Liver (tissue), 9 donors: ENCODE data around the gene COMMD1. TPM values are rescaled to one million over a fixed set of nuclear protein-coding genes. Genes with fewer than 3 reads are reported as not detected.

ENCODE experiments used
- DNase-seq: peaks from one replicate; pipeline ENCODE4 v3.0.0-alpha.2; 2017; ENCODE audit warnings: low spot score
- H3K27ac ChIP-seq, 2 donors: one replicate each; pipeline ENCODE4 v1.7.0; 2013; ENCODE audit warnings: inconsistent platforms in 2 of 2, low read length in 2 of 2, control low read depth in 1 of 2, low read depth in 1 of 2, mild to moderate bottlenecking in 1 of 2
- H3K27me3 ChIP-seq, 4 donors: one replicate each; pipeline versions ENCODE4 v1.6.1 to v1.7.0; 2013; ENCODE audit warnings: low read length in 3 of 4, inconsistent platforms in 1 of 4, mild to moderate bottlenecking in 1 of 4, moderate library complexity in 1 of 4; ENCODE audit not compliant: control insufficient read depth in 4 of 4, insufficient read depth in 4 of 4
- H3K36me3 ChIP-seq, 4 donors: one replicate each; pipeline versions ENCODE4 v1.6.1 to v1.7.0; 2013; ENCODE audit warnings: low read length in 3 of 4, mild to moderate bottlenecking in 3 of 4, low read depth in 1 of 4, moderate library complexity in 1 of 4; ENCODE audit not compliant: control insufficient read depth in 4 of 4, insufficient read depth in 3 of 4
- H3K4me1 ChIP-seq, 4 donors: one replicate each; pipeline versions ENCODE4 v1.6.1 to v1.7.0; 2013; ENCODE audit warnings: low read length in 3 of 4, mild to moderate bottlenecking in 3 of 4, moderate library complexity in 1 of 4; ENCODE audit not compliant: control insufficient read depth in 4 of 4, insufficient read depth in 4 of 4
- H3K4me3 ChIP-seq, 3 donors: one replicate each; pipeline versions ENCODE4 v1.6.1 to v1.7.0; 2013; ENCODE audit warnings: low read length in 3 of 3, control low read depth in 1 of 3, low read depth in 1 of 3, mild to moderate bottlenecking in 1 of 3
- H3K9ac ChIP-seq, 2 donors: one replicate each; pipeline ENCODE4 v1.7.0; 2013; ENCODE audit warnings: low read length in 2 of 2, mild to moderate bottlenecking in 2 of 2, moderate library complexity in 2 of 2, control low read depth in 1 of 2, low read depth in 1 of 2
- H3K9me3 ChIP-seq, 4 donors: one replicate each; pipeline versions ENCODE4 v1.6.1 to v1.7.0; 2013; ENCODE audit warnings: low read length in 3 of 4; ENCODE audit not compliant: control insufficient read depth in 4 of 4
- CTCF ChIP-seq: fragments of 150-350 bp; IDR thresholded peaks from 2 replicates; pipeline ENCODE4 v1.5.1; 2017; ENCODE audit warnings: improper control_type of control experiment, low read depth, low read length; ENCODE audit not compliant: missing input control
- EGR1 ChIP-seq, 2 donors: IDR thresholded peaks; 2 replicates each; pipeline ENCODE4 v1.6.1; 2016 to 2018; ENCODE audit warnings: antibody characterized with exemption in 2 of 2, low read depth in 2 of 2
- FOXA1 ChIP-seq: IDR thresholded peaks from 2 replicates; pipeline ENCODE4 v1.6.1; 2016; ENCODE audit warnings: antibody characterized with exemption
- FOXA2 ChIP-seq: IDR thresholded peaks from 2 replicates; pipeline ENCODE4 v1.6.1; 2016; ENCODE audit warnings: antibody characterized with exemption
- GABPA ChIP-seq, 2 donors: IDR thresholded peaks in 1 of 2; conservative IDR thresholded peaks in 1 of 2; 2 replicates each; pipeline ENCODE4 v1.6.1; 2016; ENCODE audit warnings: antibody characterized with exemption in 2 of 2, mild to moderate bottlenecking in 1 of 2, moderate library complexity in 1 of 2
- HNF4A ChIP-seq, 2 donors: conservative IDR thresholded peaks; 2 replicates each; pipeline ENCODE4 v1.6.1; 2016; ENCODE audit warnings: antibody characterized with exemption in 2 of 2, mild to moderate bottlenecking in 2 of 2
- JUND ChIP-seq, 2 donors: IDR thresholded peaks; 2 replicates each; pipeline ENCODE4 v1.6.1; 2016; ENCODE audit warnings: antibody characterized with exemption in 2 of 2
- NR2F2 ChIP-seq: IDR thresholded peaks from 2 replicates; pipeline ENCODE4 v1.6.1; 2016; ENCODE audit warnings: antibody characterized with exemption
- RAD21 ChIP-seq, 2 donors: IDR thresholded peaks; 2 replicates each; pipeline ENCODE4 v1.6.1; 2016; ENCODE audit warnings: antibody characterized with exemption in 2 of 2, mild to moderate bottlenecking in 2 of 2
- RXRA ChIP-seq, 2 donors: IDR thresholded peaks; 2 replicates each; pipeline ENCODE4 v1.6.1; 2017 to 2018; ENCODE audit warnings: antibody characterized with exemption in 2 of 2, mild to moderate bottlenecking in 1 of 2
- SP1 ChIP-seq: IDR thresholded peaks from 2 replicates; pipeline ENCODE4 v1.6.1; 2018; ENCODE audit warnings: antibody characterized with exemption, mild to moderate bottlenecking
- TAF1 ChIP-seq: conservative IDR thresholded peaks from 2 replicates; pipeline ENCODE4 v1.6.1; 2016; ENCODE audit warnings: antibody characterized with exemption, mild to moderate bottlenecking
- YY1 ChIP-seq: IDR thresholded peaks from 2 replicates; pipeline ENCODE4 v1.6.1; 2016; ENCODE audit warnings: antibody characterized with exemption, mild to moderate bottlenecking
- ZBTB33 ChIP-seq: IDR thresholded peaks from 2 replicates; pipeline ENCODE4 v1.6.1; 2016; ENCODE audit warnings: antibody characterized with exemption
- WGBS: extraction: QIAGEN DNeasy Blood & Tissue Kit; methylation state at CpG from one replicate; pipeline ENCODE4 v1.1.7; 2013; 5-methylcytosine and 5-hydroxymethylcytosine counted together
- polyA plus RNA-seq, 2 donors: library from polyadenylated mRNA; stranded (reverse) in 1 of 2; unstranded in 1 of 2; fragments of 200-250 nt in 1 of 2; fragments of >200 nt in 1 of 2; fragmentation: Nextera tagmentation in 1 of 2; extraction: Ambion mirVana in 1 of 2; gene quantifications; one replicate each; pipeline versions ENCODE4 v1.2.1 to v1.2.3, GENCODE V29; 2013 to 2015
- total RNA-seq, 2 donors: library from RNA; depleted of rRNA; stranded (reverse); fragments of >200 nt; gene quantifications; one replicate each; pipeline ENCODE4 v1.2.3, GENCODE V29; 2014
- TF ChIP-seq, protein P1 (sequence below): IDR thresholded peaks from 2 replicates; pipeline ENCODE4 v1.6.1; 2016; ENCODE audit warnings: antibody characterized with exemption, mild to moderate bottlenecking
- TF ChIP-seq, protein P2 (sequence below): IDR thresholded peaks from 2 replicates; pipeline ENCODE4 v1.6.1; 2016; ENCODE audit warnings: antibody characterized with exemption
- TF ChIP-seq, protein P3 (sequence below): IDR thresholded peaks from 2 replicates; pipeline ENCODE4 v1.6.1; 2016; ENCODE audit warnings: antibody characterized with exemption
- donor health status: healthy.
- donor health status: healthy.
- donor health status: healthy.
- donor health status: healthy.
- donor health status: healthy.

The COMMD1 gene
- total and polyA plus RNA-seq, 4 donors: 17.4 to 47.9 (median 20.7) TPM

DNA sequence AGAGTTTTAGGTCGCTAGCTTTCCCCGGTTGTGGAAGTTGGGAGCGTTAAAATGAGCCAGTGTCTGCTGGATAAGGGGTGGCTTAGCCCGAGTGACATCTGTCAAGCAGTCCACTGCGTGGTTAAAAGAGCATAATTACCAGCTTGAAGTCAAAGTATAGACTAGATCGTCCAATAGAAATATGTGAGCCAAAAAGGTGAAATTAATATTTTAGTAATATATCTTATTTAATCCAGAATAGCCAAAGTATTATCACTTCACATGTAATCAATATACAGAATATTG is 654 bp downstream of the COMMD1 start:
- no peak overlapping the region for H3K27ac ChIP-seq

DNA sequence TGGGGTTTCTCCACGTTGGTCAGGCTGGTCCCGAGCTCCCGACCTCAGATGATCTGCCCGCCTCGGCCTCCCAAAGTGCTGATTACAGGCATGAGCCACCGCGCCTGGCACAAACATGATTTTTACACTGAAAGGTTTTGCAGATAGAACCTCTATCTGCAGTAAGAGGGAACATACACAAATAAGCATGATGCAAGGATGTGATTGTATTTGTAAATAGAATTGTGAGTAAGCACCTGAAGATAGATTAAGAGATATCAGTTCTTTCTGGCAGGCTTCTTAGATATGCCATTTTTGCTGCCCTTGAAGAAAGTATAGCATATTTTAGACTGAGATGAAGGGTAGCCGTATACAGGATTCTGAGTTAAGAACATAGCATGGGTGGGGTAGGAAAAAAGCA is 3.6 kb downstream of the COMMD1 start:
- TF ChIP-seq GABPA (IDR thresholded peaks at IDR 0.05 in 1 of 2, conservative IDR thresholded peaks at IDR 0.05 in 1 of 2) (no peak), ZBTB33 (no peak), YY1 (no peak), FOXA2 (no peak), EGR1 (IDR thresholded peaks at IDR 0.05; ENCODE audit: low read depth in 2 of 2) (no peak), CTCF (no peak), JUND (IDR thresholded peaks at IDR 0.05) (no peak)
- TF ChIP-seq, protein P1, sequence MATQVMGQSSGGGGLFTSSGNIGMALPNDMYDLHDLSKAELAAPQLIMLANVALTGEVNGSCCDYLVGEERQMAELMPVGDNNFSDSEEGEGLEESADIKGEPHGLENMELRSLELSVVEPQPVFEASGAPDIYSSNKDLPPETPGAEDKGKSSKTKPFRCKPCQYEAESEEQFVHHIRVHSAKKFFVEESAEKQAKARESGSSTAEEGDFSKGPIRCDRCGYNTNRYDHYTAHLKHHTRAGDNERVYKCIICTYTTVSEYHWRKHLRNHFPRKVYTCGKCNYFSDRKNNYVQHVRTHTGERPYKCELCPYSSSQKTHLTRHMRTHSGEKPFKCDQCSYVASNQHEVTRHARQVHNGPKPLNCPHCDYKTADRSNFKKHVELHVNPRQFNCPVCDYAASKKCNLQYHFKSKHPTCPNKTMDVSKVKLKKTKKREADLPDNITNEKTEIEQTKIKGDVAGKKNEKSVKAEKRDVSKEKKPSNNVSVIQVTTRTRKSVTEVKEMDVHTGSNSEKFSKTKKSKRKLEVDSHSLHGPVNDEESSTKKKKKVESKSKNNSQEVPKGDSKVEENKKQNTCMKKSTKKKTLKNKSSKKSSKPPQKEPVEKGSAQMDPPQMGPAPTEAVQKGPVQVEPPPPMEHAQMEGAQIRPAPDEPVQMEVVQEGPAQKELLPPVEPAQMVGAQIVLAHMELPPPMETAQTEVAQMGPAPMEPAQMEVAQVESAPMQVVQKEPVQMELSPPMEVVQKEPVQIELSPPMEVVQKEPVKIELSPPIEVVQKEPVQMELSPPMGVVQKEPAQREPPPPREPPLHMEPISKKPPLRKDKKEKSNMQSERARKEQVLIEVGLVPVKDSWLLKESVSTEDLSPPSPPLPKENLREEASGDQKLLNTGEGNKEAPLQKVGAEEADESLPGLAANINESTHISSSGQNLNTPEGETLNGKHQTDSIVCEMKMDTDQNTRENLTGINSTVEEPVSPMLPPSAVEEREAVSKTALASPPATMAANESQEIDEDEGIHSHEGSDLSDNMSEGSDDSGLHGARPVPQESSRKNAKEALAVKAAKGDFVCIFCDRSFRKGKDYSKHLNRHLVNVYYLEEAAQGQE: no peak
- TF ChIP-seq, protein P2, sequence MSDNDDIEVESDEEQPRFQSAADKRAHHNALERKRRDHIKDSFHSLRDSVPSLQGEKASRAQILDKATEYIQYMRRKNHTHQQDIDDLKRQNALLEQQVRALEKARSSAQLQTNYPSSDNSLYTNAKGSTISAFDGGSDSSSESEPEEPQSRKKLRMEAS: no peak
- Histone ChIP-seq H3K27ac (no peak overlapping the region), H3K4me3 (no peak overlapping the region), H3K9ac (no peak overlapping the region), H3K36me3 (no peaks in the 10 kb centered on the region), H3K9me3 (no peaks in the 10 kb centered on the region), H3K27me3 (no peaks in the 10 kb centered on the region), H3K4me1 (peaks cover 3 to 26% (median 14%) of the 10 kb centered on the region in 4 donors)
- 91% methylated on average over 8 of the region's 8 CpGs for WGBS
- no peak for DNase-seq

More for the DNA sequence above, 654 bp downstream of the COMMD1 start:
- WGBS: under 1% methylated on average over 6 of the region's 6 CpGs
- peak overlapping the region; percentile 86 to 95 for H3K9ac ChIP-seq
- H3K36me3 ChIP-seq: no peaks in the 10 kb centered on the region
- no peak for DNase-seq
- TF ChIP-seq, protein P3, sequence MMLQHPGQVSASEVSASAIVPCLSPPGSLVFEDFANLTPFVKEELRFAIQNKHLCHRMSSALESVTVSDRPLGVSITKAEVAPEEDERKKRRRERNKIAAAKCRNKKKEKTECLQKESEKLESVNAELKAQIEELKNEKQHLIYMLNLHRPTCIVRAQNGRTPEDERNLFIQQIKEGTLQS: no peak
- TF ChIP-seq JUND (IDR thresholded peaks at IDR 0.05) (no peak), HNF4A (conservative IDR thresholded peaks at IDR 0.05) (no peak), TAF1 (no peak), RXRA (IDR thresholded peaks at IDR 0.05) (no peak), RAD21 (IDR thresholded peaks at IDR 0.05) (no peak), SP1 (no peak), FOXA1 (no peak), NR2F2 (no peak), GABPA (IDR thresholded peaks at IDR 0.05 in 1 of 2, conservative IDR thresholded peaks at IDR 0.05 in 1 of 2) (no peak), CTCF (no peak)
- H3K4me1 ChIP-seq: peaks cover 3 to 26% (median 14%) of the 10 kb centered on the region in 4 donors
- H3K9me3 ChIP-seq: no peaks in the 10 kb centered on the region
- no peaks in the 10 kb centered on the region for H3K27me3 ChIP-seq
- H3K4me3 ChIP-seq: peak overlapping the region; percentile 71 to 98 (median 89)
